Measurements from ENCODE around the gene SEMA6A. TPM values are rescaled to one million over a fixed set of nuclear protein-coding genes. Genes with fewer than 3 reads are reported as not detected.

Gene SEMA6A
- polyA plus RNA-seq, 2 of the 4 experiments (the other 2 are of a cell fraction): 0.01 TPM; not detected in 1

- no peak for TF ChIP-seq SREBF2 (IDR thresholded peaks at IDR 0.05)
- no peak for TF ChIP-seq EHMT2 (IDR thresholded peaks at IDR 0.05; ENCODE audit: low read depth)
- TF ChIP-seq CHD4 (IDR thresholded peaks at IDR 0.05; ENCODE audit: borderline replicate concordance): no peak
- no peak for TF ChIP-seq JUNB (IDR thresholded peaks at IDR 0.05)
- TF ChIP-seq, protein P1, sequence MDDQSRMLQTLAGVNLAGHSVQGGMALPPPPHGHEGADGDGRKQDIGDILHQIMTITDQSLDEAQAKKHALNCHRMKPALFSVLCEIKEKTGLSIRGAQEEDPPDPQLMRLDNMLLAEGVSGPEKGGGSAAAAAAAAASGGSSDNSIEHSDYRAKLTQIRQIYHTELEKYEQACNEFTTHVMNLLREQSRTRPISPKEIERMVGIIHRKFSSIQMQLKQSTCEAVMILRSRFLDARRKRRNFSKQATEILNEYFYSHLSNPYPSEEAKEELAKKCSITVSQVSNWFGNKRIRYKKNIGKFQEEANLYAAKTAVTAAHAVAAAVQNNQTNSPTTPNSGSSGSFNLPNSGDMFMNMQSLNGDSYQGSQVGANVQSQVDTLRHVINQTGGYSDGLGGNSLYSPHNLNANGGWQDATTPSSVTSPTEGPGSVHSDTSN (IDR thresholded peaks at IDR 0.05): no peak
- no peak for TF ChIP-seq RAD21 (conservative IDR thresholded peaks at IDR 0.05 in 1 of 2, IDR thresholded peaks at IDR 0.05 in 1 of 2)
- no peak for TF ChIP-seq ZNF302 (CRISPR knock-in tag; IDR thresholded peaks at IDR 0.05)
- no peak for TF ChIP-seq HOXB13 (CRISPR knock-in tag; IDR thresholded peaks at IDR 0.05; ENCODE audit: low read depth)
- TF ChIP-seq, protein P2, sequence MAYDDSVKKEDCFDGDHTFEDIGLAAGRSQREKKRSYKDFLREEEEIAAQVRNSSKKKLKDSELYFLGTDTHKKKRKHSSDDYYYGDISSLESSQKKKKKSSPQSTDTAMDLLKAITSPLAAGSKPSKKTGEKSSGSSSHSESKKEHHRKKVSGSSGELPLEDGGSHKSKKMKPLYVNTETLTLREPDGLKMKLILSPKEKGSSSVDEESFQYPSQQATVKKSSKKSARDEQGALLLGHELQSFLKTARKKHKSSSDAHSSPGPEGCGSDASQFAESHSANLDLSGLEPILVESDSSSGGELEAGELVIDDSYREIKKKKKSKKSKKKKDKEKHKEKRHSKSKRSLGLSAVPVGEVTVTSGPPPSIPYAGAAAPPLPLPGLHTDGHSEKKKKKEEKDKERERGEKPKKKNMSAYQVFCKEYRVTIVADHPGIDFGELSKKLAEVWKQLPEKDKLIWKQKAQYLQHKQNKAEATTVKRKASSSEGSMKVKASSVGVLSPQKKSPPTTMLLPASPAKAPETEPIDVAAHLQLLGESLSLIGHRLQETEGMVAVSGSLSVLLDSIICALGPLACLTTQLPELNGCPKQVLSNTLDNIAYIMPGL (CRISPR knock-in tag; IDR thresholded peaks at IDR 0.05; ENCODE audit: borderline replicate concordance): no peak
- no peak for TF ChIP-seq CBX2 (IDR thresholded peaks at IDR 0.05; ENCODE audit: borderline replicate concordance, low read depth)
- TF ChIP-seq ZC3H11A (IDR thresholded peaks at IDR 0.05): no peak
- no peak for TF ChIP-seq NFE2L2 (conservative IDR thresholded peaks at IDR 0.05; ENCODE audit: low read length)
- TF ChIP-seq RCOR1 (IDR thresholded peaks at IDR 0.05; ENCODE audit: low read depth, low read length): no peak
- TF ChIP-seq HOXA7 (CRISPR knock-in tag; IDR thresholded peaks at IDR 0.05): no peak
- FAIRE-seq (no peak), ATAC-seq (no peak), DNase-seq (ENCODE audit: low read depth in 1 of 2, low spot score in 1 of 2) (no peak)
- ChIA-PET POLR2A (no interaction called here), CTCF (interaction anchor here (1.2 kb wide), 1 partner anchor 18 kb away, joined by 3 read pairs; no protein-coding TSS in a partner anchor)
- WGBS (ENCODE audit: missing lambda C conversion rate): 11% methylated on average over 2 of the region's 2 CpGs
- Histone ChIP-seq H3K4me2 (no peak overlapping the region), H3K4me1 (no peaks in the 10 kb centered on the region), H3K9me3 (no peaks in the 10 kb centered on the region), H3K27ac (no peak overlapping the region), H3K4me3 (no peak overlapping the region)
These were observed 178.0 kb downstream of the SEMA6A start for GRCh38 chr5:116396476-116397099.

- no peak overlapping the region for H3K4me2 ChIP-seq
- no peak for DNase-seq (ENCODE audit: low read depth in 1 of 2, low spot score in 1 of 2)
- 43% methylated on average over 4 of the region's 4 CpGs for WGBS (ENCODE audit: missing lambda C conversion rate)
- FAIRE-seq: no peak
- ChIA-PET CTCF (interaction anchor here (1.6 kb wide), 1 partner anchor 11 kb away, joined by 4 read pairs; no protein-coding TSS in a partner anchor), POLR2A (no interaction called here)
- TF ChIP-seq MAFK (IDR thresholded peaks at IDR 0.05; ENCODE audit: partially characterized antibody) (no peak), CEBPB (IDR thresholded peaks at IDR 0.05) (no peak), ELK1 (IDR thresholded peaks at IDR 0.05; ENCODE audit: low read depth, low read length) (no peak), ESRRA (IDR thresholded peaks at IDR 0.05; ENCODE audit: borderline replicate concordance, low read length) (no peak), REST (IDR thresholded peaks at IDR 0.05) (no peak), EHMT2 (IDR thresholded peaks at IDR 0.05; ENCODE audit: low read depth) (no peak), KDM5A (IDR thresholded peaks at IDR 0.05) (no peak), HOXA7 (CRISPR knock-in tag; IDR thresholded peaks at IDR 0.05) (no peak)
- TF ChIP-seq, protein P3, sequence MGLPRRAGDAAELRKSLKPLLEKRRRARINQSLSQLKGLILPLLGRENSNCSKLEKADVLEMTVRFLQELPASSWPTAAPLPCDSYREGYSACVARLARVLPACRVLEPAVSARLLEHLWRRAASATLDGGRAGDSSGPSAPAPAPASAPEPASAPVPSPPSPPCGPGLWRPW (IDR thresholded peaks at IDR 0.05): no peak
- no peaks in the 10 kb centered on the region for H3K9me3 ChIP-seq
- no peaks in the 10 kb centered on the region for H3K4me1 ChIP-seq
- ATAC-seq: no peak
- no peak overlapping the region for H3K4me3 ChIP-seq
- no peak overlapping the region for H3K27ac ChIP-seq
These were observed 178.9 kb downstream of the SEMA6A start for GRCh38 chr5:116395631-116396203.

All from A549 (cell line).